Measurements from ENCODE around the gene MST1.

The MST1 gene

DNA sequence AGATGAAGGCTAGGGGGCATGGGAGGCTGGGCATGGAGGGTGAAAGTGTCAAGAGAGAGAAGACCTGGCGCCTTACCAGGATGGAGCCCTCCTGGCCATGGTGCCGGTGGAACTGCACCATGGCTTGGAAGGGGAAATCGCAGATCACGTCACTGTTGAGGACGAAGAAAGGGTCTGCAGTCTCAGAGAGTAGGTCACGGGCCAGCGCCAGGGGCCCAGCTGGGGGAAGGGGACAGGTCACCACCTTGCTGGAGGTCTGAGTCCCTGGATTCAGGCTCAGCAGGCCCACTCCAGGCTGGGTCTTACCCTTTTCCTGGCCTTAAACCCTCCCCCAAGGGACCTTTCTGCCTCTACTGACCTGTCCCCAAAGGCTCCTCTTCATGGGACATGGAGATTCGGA, 33.6 kb upstream of the MST1 start:
- Histone ChIP-seq H3K27ac (ENCODE audit: low read length) (peak overlapping the region; percentile 88), H3K4me1 (ENCODE audit: insufficient read depth, low read length) (peaks cover 56% of the 10 kb centered on the region), H4K20me1 (ENCODE audit: insufficient read depth, low read length) (peaks cover 39% of the 10 kb centered on the region), H3K79me2 (ENCODE audit: insufficient read depth, low read length) (peaks cover 32% of the 10 kb centered on the region), H2AFZ (ENCODE audit: low read depth, low read length) (peak overlapping the region; percentile 82), H3K4me3 (ENCODE audit: low read depth in 1 of 2, low read length in 2 of 2) (peak overlapping the region; percentile 91 to 94; a peak in 3 of 4 replicates), H3K4me2 (ENCODE audit: insufficient read depth, low read length) (peak overlapping the region; percentile 98), H3K36me3 (ENCODE audit: insufficient read depth, low read length) (peaks cover 60% of the 10 kb centered on the region), H3K9me3 (ENCODE audit: insufficient read depth, low read length, severe bottlenecking) (no peaks in the 10 kb centered on the region), H3K27me3 (ENCODE audit: insufficient read depth, low read length, poor library complexity) (no peaks in the 10 kb centered on the region), H3K9ac (ENCODE audit: low read depth, low read length) (peak overlapping the region; percentile 96)
- no peak for TF ChIP-seq EZH2 (IDR thresholded peaks at IDR 0.05; ENCODE audit: borderline replicate concordance, low read depth, low read length, severe bottlenecking)
- TF ChIP-seq, protein P1, sequence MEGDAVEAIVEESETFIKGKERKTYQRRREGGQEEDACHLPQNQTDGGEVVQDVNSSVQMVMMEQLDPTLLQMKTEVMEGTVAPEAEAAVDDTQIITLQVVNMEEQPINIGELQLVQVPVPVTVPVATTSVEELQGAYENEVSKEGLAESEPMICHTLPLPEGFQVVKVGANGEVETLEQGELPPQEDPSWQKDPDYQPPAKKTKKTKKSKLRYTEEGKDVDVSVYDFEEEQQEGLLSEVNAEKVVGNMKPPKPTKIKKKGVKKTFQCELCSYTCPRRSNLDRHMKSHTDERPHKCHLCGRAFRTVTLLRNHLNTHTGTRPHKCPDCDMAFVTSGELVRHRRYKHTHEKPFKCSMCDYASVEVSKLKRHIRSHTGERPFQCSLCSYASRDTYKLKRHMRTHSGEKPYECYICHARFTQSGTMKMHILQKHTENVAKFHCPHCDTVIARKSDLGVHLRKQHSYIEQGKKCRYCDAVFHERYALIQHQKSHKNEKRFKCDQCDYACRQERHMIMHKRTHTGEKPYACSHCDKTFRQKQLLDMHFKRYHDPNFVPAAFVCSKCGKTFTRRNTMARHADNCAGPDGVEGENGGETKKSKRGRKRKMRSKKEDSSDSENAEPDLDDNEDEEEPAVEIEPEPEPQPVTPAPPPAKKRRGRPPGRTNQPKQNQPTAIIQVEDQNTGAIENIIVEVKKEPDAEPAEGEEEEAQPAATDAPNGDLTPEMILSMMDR (IDR thresholded peaks at IDR 0.05; ENCODE audit: borderline replicate concordance, extremely low read depth, low read length, poor library complexity, severe bottlenecking): no peak
- DNase-seq: no peak
- ATAC-seq (ENCODE audit: insufficient read depth, low read depth): no peak

DNA sequence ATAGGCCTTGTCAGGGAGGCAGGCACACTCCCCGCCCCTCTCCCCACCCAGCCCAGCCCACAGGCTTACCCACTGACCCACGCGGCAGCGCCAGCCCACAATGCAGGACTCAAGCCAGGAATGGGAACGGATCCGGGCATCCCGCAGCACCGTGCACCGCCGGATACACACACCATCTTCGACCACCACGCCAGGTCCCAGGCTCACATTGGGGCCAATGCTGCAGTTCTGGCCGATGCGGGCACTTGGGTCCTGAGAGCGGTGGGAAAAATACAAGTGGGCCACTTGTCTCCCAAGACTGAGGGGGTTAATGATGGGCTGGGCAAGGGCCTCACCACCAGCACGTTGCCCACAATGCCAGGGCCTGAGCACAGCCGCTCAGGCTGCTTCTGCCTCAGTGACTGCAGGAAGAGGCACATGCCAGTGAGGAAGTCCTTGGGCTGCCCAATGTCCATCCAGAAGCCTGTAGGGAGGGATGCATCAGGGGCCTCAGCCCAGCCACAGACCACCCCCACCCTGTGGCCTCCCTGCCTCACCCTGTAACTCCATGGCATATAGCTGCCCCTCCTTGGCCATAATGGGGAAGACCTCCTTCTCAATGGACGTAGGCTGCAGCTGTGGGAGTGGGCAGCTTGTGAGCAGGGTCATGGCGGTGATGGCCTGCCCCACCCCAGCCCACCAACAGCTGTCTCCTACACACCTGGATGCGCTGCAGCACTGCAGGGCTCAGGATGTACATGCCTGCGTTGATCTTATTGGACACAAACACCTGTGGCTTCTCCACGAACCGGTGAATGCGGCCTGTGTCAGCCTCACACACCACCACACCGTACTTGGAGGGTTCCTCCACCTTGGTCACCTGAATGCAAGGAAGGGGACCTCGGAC, 32.9 kb upstream of the MST1 start:
- Histone ChIP-seq H3K36me3 (ENCODE audit: insufficient read depth, low read length) (peaks cover 54% of the 10 kb centered on the region), H3K4me3 (ENCODE audit: low read depth in 1 of 2, low read length in 2 of 2) (peak overlapping the region; percentile 91 to 94; a peak in 3 of 4 replicates), H2AFZ (ENCODE audit: low read depth, low read length) (no peak overlapping the region), H3K27ac (ENCODE audit: low read length) (peak overlapping the region; percentile 88), H3K9ac (ENCODE audit: low read depth, low read length) (peak overlapping the region; percentile 96), H3K27me3 (ENCODE audit: insufficient read depth, low read length, poor library complexity) (no peaks in the 10 kb centered on the region), H3K79me2 (ENCODE audit: insufficient read depth, low read length) (peaks cover 32% of the 10 kb centered on the region), H3K4me1 (ENCODE audit: insufficient read depth, low read length) (peaks cover 56% of the 10 kb centered on the region), H3K9me3 (ENCODE audit: insufficient read depth, low read length, severe bottlenecking) (no peaks in the 10 kb centered on the region), H3K4me2 (ENCODE audit: insufficient read depth, low read length) (peak overlapping the region; percentile 98), H4K20me1 (ENCODE audit: insufficient read depth, low read length) (peaks cover 39% of the 10 kb centered on the region)
- DNase-seq: peak; percentile 4
- TF ChIP-seq, protein P1 (IDR thresholded peaks at IDR 0.05; ENCODE audit: borderline replicate concordance, extremely low read depth, low read length, poor library complexity, severe bottlenecking): no peak
- no peak for TF ChIP-seq EZH2 (IDR thresholded peaks at IDR 0.05; ENCODE audit: borderline replicate concordance, low read depth, low read length, severe bottlenecking)
- ATAC-seq (ENCODE audit: insufficient read depth, low read depth): no peak

DNA sequence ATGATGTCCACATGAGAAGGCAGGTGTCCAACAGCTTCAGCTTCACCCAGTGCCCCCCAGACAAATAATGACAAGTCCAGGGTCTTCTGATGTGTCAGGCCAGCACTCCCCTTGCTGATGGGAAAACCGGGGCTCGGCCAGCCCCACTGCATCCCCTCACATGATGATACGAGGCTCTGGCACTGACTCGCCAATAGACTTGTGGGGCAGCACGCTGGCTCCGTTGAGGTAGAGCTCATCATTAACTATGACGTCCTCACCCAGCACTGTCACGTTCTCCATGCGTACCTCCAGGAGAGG, 32.3 kb upstream of the MST1 start:
- Histone ChIP-seq H3K36me3 (ENCODE audit: insufficient read depth, low read length) (peaks cover 48% of the 10 kb centered on the region), H3K4me2 (ENCODE audit: insufficient read depth, low read length) (peak overlapping the region; percentile 98; the same call in 1 of the 2 replicates), H2AFZ (ENCODE audit: low read depth, low read length) (no peak overlapping the region), H3K27ac (ENCODE audit: low read length) (no peak overlapping the region), H3K9me3 (ENCODE audit: insufficient read depth, low read length, severe bottlenecking) (no peaks in the 10 kb centered on the region), H3K4me3 (ENCODE audit: low read depth in 1 of 2, low read length in 2 of 2) (no peak overlapping the region), H4K20me1 (ENCODE audit: insufficient read depth, low read length) (peaks cover 39% of the 10 kb centered on the region), H3K79me2 (ENCODE audit: insufficient read depth, low read length) (peaks cover 32% of the 10 kb centered on the region), H3K4me1 (ENCODE audit: insufficient read depth, low read length) (peaks cover 56% of the 10 kb centered on the region), H3K27me3 (ENCODE audit: insufficient read depth, low read length, poor library complexity) (no peaks in the 10 kb centered on the region), H3K9ac (ENCODE audit: low read depth, low read length) (no peak overlapping the region)
- DNase-seq (no peak), ATAC-seq (ENCODE audit: insufficient read depth, low read depth) (no peak)
- TF ChIP-seq EZH2 (IDR thresholded peaks at IDR 0.05; ENCODE audit: borderline replicate concordance, low read depth, low read length, severe bottlenecking): no peak
- TF ChIP-seq, protein P1 (IDR thresholded peaks at IDR 0.05; ENCODE audit: borderline replicate concordance, extremely low read depth, low read length, poor library complexity, severe bottlenecking): no peak

Measured in DND-41 (cell line).